Brain microvascular endothelial cell (primary cell): ENCODE measurements around the gene RYK.

Experiments
- DNase-seq: peaks from one replicate; pipeline ENCODE4 v3.0.0-alpha.2; 2020
- H3K27ac ChIP-seq: fragments of 250-450 bp; sonication (Bioruptor Pico); 2 replicates; pipeline ENCODE4 v1.5.1; 2020; ENCODE audit warnings: mild to moderate bottlenecking, moderate library complexity
- H3K27me3 ChIP-seq: fragments of 250-450 bp; sonication (Bioruptor Pico); replicated peaks from 2 replicates; pipeline ENCODE4 v1.5.1; 2020; ENCODE audit warnings: mild to moderate bottlenecking
- H3K36me3 ChIP-seq: fragments of 250-450 bp; sonication (Bioruptor Pico); replicated peaks from 2 replicates; pipeline ENCODE4 v1.5.1; 2020; ENCODE audit warnings: mild to moderate bottlenecking
- H3K4me3 ChIP-seq: 2 replicates; pipeline ENCODE4 v1.5.1; 2011; ENCODE audit warnings: low read depth, mild to moderate bottlenecking, control low read depth, low read length, moderate library complexity
- in situ Hi-C: cut with HindIII; loops from 2 replicates; pipeline ENCODE4 v1.10.0; 2017; ENCODE audit warnings: low sequenced_read_pairs, low pct_ligation_motif_present
- TF ChIP-seq, protein P1 (sequence below): IDR thresholded peaks from 2 replicates; pipeline ENCODE4 v1.5.1; 2011; ENCODE audit warnings: low read depth, mild to moderate bottlenecking, moderate library complexity, low read length, control low read depth, inconsistent platforms; ENCODE audit errors: missing control alignments

The RYK gene

DNA sequence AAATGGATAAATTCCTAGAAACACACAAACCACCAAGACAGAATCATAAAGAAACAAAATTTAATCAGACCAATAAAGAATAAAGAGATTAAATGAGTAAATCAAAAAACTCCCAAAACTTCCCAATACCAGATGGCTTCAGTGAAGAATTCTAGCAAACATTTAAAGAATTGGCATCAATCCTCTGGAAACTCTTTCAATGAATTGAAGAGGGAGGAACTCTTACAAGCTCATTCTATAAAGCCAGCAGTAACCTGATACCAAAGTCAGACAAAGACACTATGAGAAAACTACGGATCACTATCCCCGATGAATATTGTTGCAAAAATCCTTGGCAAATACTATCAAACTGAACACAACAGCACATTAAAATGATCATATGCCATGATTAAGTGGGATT, 139.0 kb downstream of the RYK start:
- Histone ChIP-seq H3K4me3 (no peak overlapping the region), H3K36me3 (no peaks in the 10 kb centered on the region), H3K27ac (no peak overlapping the region), H3K27me3 (no peaks in the 10 kb centered on the region)
- TF ChIP-seq, protein P1, sequence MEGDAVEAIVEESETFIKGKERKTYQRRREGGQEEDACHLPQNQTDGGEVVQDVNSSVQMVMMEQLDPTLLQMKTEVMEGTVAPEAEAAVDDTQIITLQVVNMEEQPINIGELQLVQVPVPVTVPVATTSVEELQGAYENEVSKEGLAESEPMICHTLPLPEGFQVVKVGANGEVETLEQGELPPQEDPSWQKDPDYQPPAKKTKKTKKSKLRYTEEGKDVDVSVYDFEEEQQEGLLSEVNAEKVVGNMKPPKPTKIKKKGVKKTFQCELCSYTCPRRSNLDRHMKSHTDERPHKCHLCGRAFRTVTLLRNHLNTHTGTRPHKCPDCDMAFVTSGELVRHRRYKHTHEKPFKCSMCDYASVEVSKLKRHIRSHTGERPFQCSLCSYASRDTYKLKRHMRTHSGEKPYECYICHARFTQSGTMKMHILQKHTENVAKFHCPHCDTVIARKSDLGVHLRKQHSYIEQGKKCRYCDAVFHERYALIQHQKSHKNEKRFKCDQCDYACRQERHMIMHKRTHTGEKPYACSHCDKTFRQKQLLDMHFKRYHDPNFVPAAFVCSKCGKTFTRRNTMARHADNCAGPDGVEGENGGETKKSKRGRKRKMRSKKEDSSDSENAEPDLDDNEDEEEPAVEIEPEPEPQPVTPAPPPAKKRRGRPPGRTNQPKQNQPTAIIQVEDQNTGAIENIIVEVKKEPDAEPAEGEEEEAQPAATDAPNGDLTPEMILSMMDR = no peak
- DNase-seq = no peak
- in situ Hi-C loops = no loop called here

DNA sequence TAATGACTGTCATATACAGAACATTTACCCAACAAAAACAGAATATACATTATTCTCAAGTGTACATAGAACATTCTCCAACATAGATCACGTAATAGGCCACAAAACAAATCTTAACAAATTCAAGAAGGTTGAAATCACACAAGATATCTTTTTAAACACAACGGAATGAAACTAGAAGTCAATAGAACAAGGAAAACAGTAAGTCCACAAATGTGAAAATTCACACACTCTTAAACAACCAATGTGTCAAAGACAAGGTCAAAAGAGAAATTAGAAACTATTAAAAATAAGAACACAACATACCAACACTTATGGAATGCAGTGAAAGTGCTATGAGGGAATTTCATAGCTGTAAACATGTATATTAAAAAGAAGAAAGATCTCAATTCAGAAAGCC, 139.7 kb downstream of the RYK start:
- TF ChIP-seq, protein P1 = no peak
- in situ Hi-C loops = no loop called here
- Histone ChIP-seq H3K27ac (no peak overlapping the region), H3K36me3 (no peaks in the 10 kb centered on the region), H3K4me3 (no peak overlapping the region), H3K27me3 (no peaks in the 10 kb centered on the region)
- no peak for DNase-seq
